ENCODE results near the gene RNF186. TPM values are rescaled to one million over a fixed set of nuclear protein-coding genes. Genes with fewer than 3 reads are reported as not detected.

Gene RNF186
- total and polyA plus RNA-seq, 2 of the 13 experiments (the other 11 are each of a cell fraction or from before 2014, with no cell fraction given), result 0.07 to 0.20 TPM

- H4K20me1 ChIP-seq (ENCODE audit: insufficient read depth, low read length), result no peaks in the 10 kb centered on the region
- no peaks in the 10 kb centered on the region for H3K9me3 ChIP-seq (ENCODE audit: low read length)
- no peak for TF ChIP-seq NAIF1 (CRISPR knock-in tag; IDR thresholded peaks at IDR 0.05; ENCODE audit: borderline replicate concordance)
- TF ChIP-seq FOXO4 (CRISPR knock-in tag; conservative IDR thresholded peaks at IDR 0.05), result no peak
- no peak for TF ChIP-seq TCF7 (IDR thresholded peaks at IDR 0.05; ENCODE audit: low read depth)
- TF ChIP-seq RBFOX2 (IDR thresholded peaks at IDR 0.05; ENCODE audit: low read depth, low read length), result no peak
- TF ChIP-seq HOXA5 (CRISPR knock-in tag; IDR thresholded peaks at IDR 0.05), result no peak
- no peak for TF ChIP-seq ZNF83 (CRISPR knock-in tag; IDR thresholded peaks at IDR 0.05; ENCODE audit: borderline replicate concordance)
- TF ChIP-seq E2F2 (CRISPR knock-in tag; IDR thresholded peaks at IDR 0.05; ENCODE audit: borderline replicate concordance), result no peak
- no peak for TF ChIP-seq ZNF33B (CRISPR knock-in tag; IDR thresholded peaks at IDR 0.05)
- TF ChIP-seq NPAS2 (CRISPR knock-in tag; IDR thresholded peaks at IDR 0.05; ENCODE audit: borderline replicate concordance), result no peak
- TF ChIP-seq TEF (CRISPR knock-in tag; IDR thresholded peaks at IDR 0.05), result no peak
- TF ChIP-seq ZSCAN20 (CRISPR knock-in tag; IDR thresholded peaks at IDR 0.05; ENCODE audit: borderline replicate concordance), result no peak
- TF ChIP-seq BCL3 (CRISPR knock-in tag; IDR thresholded peaks at IDR 0.05), result no peak
- TF ChIP-seq ZNF598 (CRISPR knock-in tag; IDR thresholded peaks at IDR 0.05; ENCODE audit: borderline replicate concordance), result no peak
- no peak for TF ChIP-seq ZNF510 (CRISPR knock-in tag; IDR thresholded peaks at IDR 0.05; ENCODE audit: low read depth)
- no peak for TF ChIP-seq ZFP36 (IDR thresholded peaks at IDR 0.05; ENCODE audit: borderline replicate concordance, low read depth, low read length, partially characterized antibody)
- no peak for TF ChIP-seq TCF12 (IDR thresholded peaks at IDR 0.05)
- no peak for TF ChIP-seq TCF12 (CRISPR knock-in tag; IDR thresholded peaks at IDR 0.05)
- TF ChIP-seq KAT8 (CRISPR knock-in tag; IDR thresholded peaks at IDR 0.05), result no peak
- TF ChIP-seq NR3C1 (CRISPR knock-in tag; IDR thresholded peaks at IDR 0.05), result no peak
- TF ChIP-seq CEBPG (CRISPR knock-in tag; IDR thresholded peaks at IDR 0.05), result no peak
- H3K36me3 ChIP-seq (replicated peaks in 1 of 2; ENCODE audit: control insufficient read depth in 1 of 2, insufficient read depth in 2 of 2, low read length in 2 of 2), result no peaks in the 10 kb centered on the region
- WGBS (ENCODE audit: low lambda C conversion rate), result 68% methylated on average over 7 of the region's 7 CpGs
- ChIA-PET POLR2A (no interaction called here), CTCF (ENCODE audit: low intra/inter-chr PET ratio, low total read pairs) (no interaction called here)
- BruUV-seq (replicated peaks), result no TSS peak
- no peak for ATAC-seq
- H3K9ac ChIP-seq (ENCODE audit: insufficient read depth, low read depth, low read length), result no peak overlapping the region
- no peak overlapping the region for H3K4me2 ChIP-seq (ENCODE audit: low read depth, low read length)
- H3K4me3 ChIP-seq (replicated peaks in 1 of 3; ENCODE audit: insufficient read depth in 1 of 3, low read depth in 2 of 3, low read length in 3 of 3), result no peak overlapping the region
- DNase-seq (ENCODE audit: low spot score), result no peak
- no peak for FAIRE-seq
- in situ Hi-C loops (cut with HindIII; ENCODE audit: extremely low pct_ligation_motif_present, low pct_unique_long_range_greater_than_20kb), result no loop called here
- intact Hi-C loops (cut with micrococcal nuclease; ENCODE audit: unreplicated experiment), result no loop called here
- no peak overlapping the region for H3K27ac ChIP-seq (ENCODE audit: extremely low read length, insufficient read depth, low read length)
- no peaks in the 10 kb centered on the region for H3K79me2 ChIP-seq (ENCODE audit: insufficient read depth, low read length)
- no peak overlapping the region for H2AFZ ChIP-seq (ENCODE audit: low read length)
- peaks cover 7% of the 10 kb centered on the region; the same call in 1 of the 2 replicates for H3K4me1 ChIP-seq (ENCODE audit: insufficient read depth, low read length)
- H3K27me3 ChIP-seq (ENCODE audit: control insufficient read depth in 1 of 2, insufficient read depth in 2 of 2, low read length in 2 of 2), result peaks cover 2 to 15% of the 10 kb centered on the region in 2 experiments; a peak in 3 of 5 replicates
Observed at GRCh38 chr1:19808351-19808750, 6.7 kb downstream of the RNF186 start.

Measured in HepG2 (cell line).